ENCODE measurements around the gene ECHS1. TPM values are rescaled to one million over a fixed set of nuclear protein-coding genes. Genes with fewer than 3 reads are reported as not detected.

Gene ECHS1
- total and polyA plus RNA-seq, 10 of the 15 experiments (the other 5 are each of a cell fraction or from before 2014, with no cell fraction given), result 32.7 to 164 (median 62.4) TPM

DNA sequence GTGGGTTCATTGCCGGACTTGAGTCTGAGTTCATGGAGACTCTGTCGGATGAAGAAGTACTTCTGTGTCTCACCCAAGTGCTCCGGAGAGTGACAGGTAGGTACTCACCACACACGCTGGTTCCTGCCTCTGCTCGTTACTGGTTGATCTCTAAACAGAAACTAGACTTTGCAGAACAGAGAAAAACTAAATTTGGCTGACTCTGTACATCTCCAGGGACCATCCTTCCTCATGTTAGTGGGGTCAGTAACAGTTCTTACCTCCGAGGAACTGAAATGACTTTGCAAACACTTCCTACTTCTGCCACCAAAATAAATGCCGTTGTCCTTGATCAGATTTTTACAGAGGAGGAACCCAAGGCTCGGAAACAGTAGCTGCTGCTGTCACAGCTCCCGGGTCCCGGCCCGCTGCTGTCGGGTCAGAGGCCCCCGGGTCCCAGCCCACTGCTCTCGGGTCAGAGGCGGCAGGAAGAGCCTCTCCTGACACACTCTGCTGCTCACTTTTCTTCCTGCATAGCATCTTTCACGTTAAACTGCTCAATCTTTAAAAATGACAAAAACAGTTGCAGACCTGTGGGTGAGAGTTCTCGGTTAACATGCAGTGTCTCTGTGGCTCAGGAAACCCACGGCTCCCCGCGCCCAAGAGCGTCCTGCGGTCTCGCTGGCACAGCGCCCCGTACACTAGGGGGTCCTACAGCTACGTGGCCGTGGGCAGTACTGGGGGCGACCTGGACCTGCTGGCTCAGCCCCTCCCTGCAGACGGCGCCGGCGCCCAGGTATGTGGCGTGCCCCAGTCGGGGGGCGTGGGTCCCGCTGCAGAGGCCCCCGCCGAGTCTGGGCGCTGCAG is 16.0 kb upstream of the ECHS1 start (continued):
- TF ChIP-seq ATF7 (IDR thresholded peaks at IDR 0.05; ENCODE audit: low read depth), result peak; percentile 75
- no peak for TF ChIP-seq EZH2 (IDR thresholded peaks at IDR 0.05; ENCODE audit: borderline replicate concordance, control insufficient read depth, low read depth, low read length)
- TF ChIP-seq SMARCA5 (IDR thresholded peaks at IDR 0.05), result peak; percentile 53; the same call in 1 of the 2 replicates
- peak; percentile 83 for TF ChIP-seq TAF1 (IDR thresholded peaks at IDR 0.05; ENCODE audit: borderline replicate concordance, low read depth, low read length)
- TF ChIP-seq, protein P1, sequence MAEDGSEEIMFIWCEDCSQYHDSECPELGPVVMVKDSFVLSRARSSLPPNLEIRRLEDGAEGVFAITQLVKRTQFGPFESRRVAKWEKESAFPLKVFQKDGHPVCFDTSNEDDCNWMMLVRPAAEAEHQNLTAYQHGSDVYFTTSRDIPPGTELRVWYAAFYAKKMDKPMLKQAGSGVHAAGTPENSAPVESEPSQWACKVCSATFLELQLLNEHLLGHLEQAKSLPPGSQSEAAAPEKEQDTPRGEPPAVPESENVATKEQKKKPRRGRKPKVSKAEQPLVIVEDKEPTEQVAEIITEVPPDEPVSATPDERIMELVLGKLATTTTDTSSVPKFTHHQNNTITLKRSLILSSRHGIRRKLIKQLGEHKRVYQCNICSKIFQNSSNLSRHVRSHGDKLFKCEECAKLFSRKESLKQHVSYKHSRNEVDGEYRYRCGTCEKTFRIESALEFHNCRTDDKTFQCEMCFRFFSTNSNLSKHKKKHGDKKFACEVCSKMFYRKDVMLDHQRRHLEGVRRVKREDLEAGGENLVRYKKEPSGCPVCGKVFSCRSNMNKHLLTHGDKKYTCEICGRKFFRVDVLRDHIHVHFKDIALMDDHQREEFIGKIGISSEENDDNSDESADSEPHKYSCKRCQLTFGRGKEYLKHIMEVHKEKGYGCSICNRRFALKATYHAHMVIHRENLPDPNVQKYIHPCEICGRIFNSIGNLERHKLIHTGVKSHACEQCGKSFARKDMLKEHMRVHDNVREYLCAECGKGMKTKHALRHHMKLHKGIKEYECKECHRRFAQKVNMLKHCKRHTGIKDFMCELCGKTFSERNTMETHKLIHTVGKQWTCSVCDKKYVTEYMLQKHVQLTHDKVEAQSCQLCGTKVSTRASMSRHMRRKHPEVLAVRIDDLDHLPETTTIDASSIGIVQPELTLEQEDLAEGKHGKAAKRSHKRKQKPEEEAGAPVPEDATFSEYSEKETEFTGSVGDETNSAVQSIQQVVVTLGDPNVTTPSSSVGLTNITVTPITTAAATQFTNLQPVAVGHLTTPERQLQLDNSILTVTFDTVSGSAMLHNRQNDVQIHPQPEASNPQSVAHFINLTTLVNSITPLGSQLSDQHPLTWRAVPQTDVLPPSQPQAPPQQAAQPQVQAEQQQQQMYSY (CRISPR knock-in tag; IDR thresholded peaks at IDR 0.05), result no peak
- TF ChIP-seq, protein P2, sequence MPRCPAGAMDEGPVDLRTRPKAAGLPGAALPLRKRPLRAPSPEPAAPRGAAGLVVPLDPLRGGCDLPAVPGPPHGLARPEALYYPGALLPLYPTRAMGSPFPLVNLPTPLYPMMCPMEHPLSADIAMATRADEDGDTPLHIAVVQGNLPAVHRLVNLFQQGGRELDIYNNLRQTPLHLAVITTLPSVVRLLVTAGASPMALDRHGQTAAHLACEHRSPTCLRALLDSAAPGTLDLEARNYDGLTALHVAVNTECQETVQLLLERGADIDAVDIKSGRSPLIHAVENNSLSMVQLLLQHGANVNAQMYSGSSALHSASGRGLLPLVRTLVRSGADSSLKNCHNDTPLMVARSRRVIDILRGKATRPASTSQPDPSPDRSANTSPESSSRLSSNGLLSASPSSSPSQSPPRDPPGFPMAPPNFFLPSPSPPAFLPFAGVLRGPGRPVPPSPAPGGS (IDR thresholded peaks at IDR 0.05; ENCODE audit: borderline replicate concordance, insufficient read depth, low read depth, low read length, poor library complexity, severe bottlenecking), result peak; percentile 26
- peak; percentile 62 for TF ChIP-seq POLR2AphosphoS5 (IDR thresholded peaks at IDR 0.05; ENCODE audit: low read length)
- TF ChIP-seq, protein P3, sequence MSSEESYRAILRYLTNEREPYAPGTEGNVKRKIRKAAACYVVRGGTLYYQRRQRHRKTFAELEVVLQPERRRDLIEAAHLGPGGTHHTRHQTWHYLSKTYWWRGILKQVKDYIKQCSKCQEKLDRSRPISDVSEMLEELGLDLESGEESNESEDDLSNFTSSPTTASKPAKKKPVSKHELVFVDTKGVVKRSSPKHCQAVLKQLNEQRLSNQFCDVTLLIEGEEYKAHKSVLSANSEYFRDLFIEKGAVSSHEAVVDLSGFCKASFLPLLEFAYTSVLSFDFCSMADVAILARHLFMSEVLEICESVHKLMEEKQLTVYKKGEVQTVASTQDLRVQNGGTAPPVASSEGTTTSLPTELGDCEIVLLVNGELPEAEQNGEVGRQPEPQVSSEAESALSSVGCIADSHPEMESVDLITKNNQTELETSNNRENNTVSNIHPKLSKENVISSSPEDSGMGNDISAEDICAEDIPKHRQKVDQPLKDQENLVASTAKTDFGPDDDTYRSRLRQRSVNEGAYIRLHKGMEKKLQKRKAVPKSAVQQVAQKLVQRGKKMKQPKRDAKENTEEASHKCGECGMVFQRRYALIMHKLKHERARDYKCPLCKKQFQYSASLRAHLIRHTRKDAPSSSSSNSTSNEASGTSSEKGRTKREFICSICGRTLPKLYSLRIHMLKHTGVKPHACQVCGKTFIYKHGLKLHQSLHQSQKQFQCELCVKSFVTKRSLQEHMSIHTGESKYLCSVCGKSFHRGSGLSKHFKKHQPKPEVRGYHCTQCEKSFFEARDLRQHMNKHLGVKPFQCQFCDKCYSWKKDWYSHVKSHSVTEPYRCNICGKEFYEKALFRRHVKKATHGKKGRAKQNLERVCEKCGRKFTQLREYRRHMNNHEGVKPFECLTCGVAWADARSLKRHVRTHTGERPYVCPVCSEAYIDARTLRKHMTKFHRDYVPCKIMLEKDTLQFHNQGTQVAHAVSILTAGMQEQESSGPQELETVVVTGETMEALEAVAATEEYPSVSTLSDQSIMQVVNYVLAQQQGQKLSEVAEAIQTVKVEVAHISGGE (CRISPR knock-in tag; IDR thresholded peaks at IDR 0.05), result no peak
- no peak for TF ChIP-seq ASH2L (IDR thresholded peaks at IDR 0.05; ENCODE audit: borderline replicate concordance, low read depth)
- TF ChIP-seq GABPA (IDR thresholded peaks at IDR 0.05; ENCODE audit: low read depth), result peak; percentile 54; the same call in 1 of the 2 replicates
- TF ChIP-seq SUPT20H (IDR thresholded peaks at IDR 0.05; ENCODE audit: borderline replicate concordance, control insufficient read depth, low read depth, low read length), result no peak
- peak; percentile 95 for TF ChIP-seq BCL11A (IDR thresholded peaks at IDR 0.05; ENCODE audit: low read depth, low read length)
- no peak for TF ChIP-seq MTA3 (IDR thresholded peaks at IDR 0.05; ENCODE audit: borderline replicate concordance, low read length)
- no peak for TF ChIP-seq SUZ12 (IDR thresholded peaks at IDR 0.05; ENCODE audit: unreplicated experiment)
- no peak for TF ChIP-seq SIX5 (IDR thresholded peaks at IDR 0.05; ENCODE audit: low read depth, low read length, severe bottlenecking)
- TF ChIP-seq, protein P4, sequence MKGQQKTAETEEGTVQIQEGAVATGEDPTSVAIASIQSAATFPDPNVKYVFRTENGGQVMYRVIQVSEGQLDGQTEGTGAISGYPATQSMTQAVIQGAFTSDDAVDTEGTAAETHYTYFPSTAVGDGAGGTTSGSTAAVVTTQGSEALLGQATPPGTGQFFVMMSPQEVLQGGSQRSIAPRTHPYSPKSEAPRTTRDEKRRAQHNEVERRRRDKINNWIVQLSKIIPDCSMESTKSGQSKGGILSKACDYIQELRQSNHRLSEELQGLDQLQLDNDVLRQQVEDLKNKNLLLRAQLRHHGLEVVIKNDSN (IDR thresholded peaks at IDR 0.05; ENCODE audit: borderline replicate concordance, extremely low read length, insufficient read depth, low read depth, low read length), result no peak
- no peak; the same call in 1 of the 2 replicates for TF ChIP-seq CBFB (IDR thresholded peaks at IDR 0.05; ENCODE audit: low read depth)
- peak; percentile 71 for TF ChIP-seq NFYB (IDR thresholded peaks at IDR 0.05; ENCODE audit: insufficient read depth, low read depth, low read length)
- 0 out of 2 replicates have a peak, but pooled peaks have one; percentile 35 for TF ChIP-seq TCF12 (IDR thresholded peaks at IDR 0.05; ENCODE audit: low read depth, low read length)

Data from GM12878 (cell line).